GM12873 (cell line): ENCODE measurements around the gene EFNA5.

Experiments used
- TF ChIP-seq, protein P1 (sequence below): IDR thresholded peaks from 2 replicates; pipeline ENCODE4 v1.5.1; 2012; ENCODE audit warnings: low read depth, mild to moderate bottlenecking, moderate library complexity, low read length, control low read depth; ENCODE audit not compliant: insufficient read depth; ENCODE audit errors: missing control alignments

EFNA5 gene

GRCh38 chr5:107567901-107568671 is 102.7 kb downstream of the EFNA5 start:
- TF ChIP-seq, protein P1, sequence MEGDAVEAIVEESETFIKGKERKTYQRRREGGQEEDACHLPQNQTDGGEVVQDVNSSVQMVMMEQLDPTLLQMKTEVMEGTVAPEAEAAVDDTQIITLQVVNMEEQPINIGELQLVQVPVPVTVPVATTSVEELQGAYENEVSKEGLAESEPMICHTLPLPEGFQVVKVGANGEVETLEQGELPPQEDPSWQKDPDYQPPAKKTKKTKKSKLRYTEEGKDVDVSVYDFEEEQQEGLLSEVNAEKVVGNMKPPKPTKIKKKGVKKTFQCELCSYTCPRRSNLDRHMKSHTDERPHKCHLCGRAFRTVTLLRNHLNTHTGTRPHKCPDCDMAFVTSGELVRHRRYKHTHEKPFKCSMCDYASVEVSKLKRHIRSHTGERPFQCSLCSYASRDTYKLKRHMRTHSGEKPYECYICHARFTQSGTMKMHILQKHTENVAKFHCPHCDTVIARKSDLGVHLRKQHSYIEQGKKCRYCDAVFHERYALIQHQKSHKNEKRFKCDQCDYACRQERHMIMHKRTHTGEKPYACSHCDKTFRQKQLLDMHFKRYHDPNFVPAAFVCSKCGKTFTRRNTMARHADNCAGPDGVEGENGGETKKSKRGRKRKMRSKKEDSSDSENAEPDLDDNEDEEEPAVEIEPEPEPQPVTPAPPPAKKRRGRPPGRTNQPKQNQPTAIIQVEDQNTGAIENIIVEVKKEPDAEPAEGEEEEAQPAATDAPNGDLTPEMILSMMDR, result no peak

- TF ChIP-seq, protein P1, result no peak
Observed at GRCh38 chr5:107566986-107567385, 103.8 kb downstream of the EFNA5 start.

- TF ChIP-seq, protein P1, result no peak
Observed at GRCh38 chr5:107565791-107566767, 104.7 kb downstream of the EFNA5 start.

DNA sequence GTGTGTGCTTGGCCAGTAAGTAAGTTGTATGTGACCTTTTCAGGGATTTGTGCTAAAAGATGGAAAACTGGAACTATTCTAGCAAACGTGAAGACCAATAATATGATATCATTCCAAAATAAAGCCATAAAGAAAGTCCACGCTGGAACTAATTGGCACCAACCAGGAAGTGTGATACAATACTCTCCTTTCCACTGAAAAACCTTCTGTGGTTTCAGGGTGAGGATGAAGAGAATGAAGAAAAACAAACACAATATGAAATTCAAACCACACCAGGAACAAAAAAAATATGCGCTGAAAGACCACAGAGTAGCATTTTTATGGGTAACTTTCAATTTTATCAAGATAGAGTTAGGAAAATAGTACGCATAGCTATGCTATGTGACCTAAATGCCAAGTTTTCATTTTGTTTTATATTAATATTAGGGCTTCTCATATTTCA is 105.8 kb downstream of the EFNA5 start:
- TF ChIP-seq, protein P1, result no peak

DNA sequence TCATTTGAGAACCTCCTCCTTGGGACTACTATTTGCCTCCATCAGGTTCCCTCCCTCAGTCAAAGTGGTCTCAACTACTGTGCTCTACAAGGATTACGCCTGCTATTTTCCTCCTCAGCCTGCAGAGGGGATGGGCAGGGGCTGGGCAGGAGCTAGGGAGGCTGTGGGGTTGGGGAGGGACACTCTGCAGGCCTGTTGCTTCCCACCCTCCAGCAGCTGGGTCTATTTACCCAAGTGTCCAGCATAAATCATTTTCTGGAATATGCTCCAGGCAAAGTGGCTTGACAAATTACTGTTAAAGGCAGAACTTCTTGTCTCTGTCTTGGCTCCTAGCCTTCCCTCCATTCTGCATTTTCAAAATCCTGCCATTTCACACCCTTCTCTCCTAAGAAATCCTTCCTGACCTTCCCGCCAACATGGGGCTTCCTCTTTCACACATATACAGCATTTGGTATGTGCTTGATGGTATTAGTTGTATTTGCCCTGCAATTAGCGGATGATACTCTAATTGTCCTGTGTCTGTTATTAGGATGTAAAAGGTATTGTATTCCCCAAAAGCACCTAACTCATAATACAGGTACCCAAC is 106.7 kb downstream of the EFNA5 start:
- TF ChIP-seq, protein P1, result no peak

DNA sequence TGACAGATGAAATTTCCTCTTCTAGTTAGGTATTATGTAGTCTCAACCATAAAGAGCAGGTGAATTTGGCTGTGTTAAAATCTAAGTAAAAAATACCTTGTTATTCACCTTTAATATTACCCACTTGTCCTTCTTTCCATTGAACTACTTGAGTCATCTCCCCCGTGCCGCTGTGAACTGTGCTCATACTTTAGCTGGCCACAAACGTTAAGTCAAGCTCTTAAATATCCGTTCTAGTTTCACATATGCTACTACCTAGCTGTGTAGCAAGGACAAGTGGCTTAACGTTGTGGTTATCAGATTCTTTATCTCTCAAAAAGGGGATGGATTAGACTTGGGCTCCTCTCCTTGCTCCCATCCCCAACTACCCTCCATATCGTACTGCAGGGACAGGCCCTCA is 110.4 kb downstream of the EFNA5 start:
- TF ChIP-seq, protein P1, result no peak
